ENCODE results near the gene RASGEF1C. TPM values are rescaled to one million over a fixed set of nuclear protein-coding genes. Genes with fewer than 3 reads are reported as not detected.

The RASGEF1C gene
- total and polyA plus RNA-seq, 10 of the 15 experiments (the other 5 are each of a cell fraction or from before 2014, with no cell fraction given): not detected

DNA sequence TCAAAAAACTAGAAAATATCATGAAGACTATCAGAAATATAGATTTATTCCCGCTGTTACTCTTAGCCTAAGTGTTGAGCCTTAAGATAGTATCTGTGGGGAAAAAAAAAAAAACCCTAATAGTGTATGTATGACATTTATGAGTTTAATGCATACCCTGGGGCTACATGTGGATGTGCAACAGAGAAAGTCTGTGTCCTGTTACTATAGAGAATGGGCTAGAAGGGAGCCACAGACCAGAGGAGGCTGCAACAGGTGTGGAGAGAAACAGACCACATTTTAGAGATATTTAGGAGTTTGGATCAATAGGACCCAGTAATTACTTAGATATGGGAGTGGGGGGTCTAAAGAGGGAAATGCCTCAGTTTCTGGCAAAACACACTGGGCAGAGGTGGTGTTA lies 152.9 kb downstream of the RASGEF1C start:
- intact Hi-C loops (cut with micrococcal nuclease; ENCODE audit: unreplicated experiment): no loop called here
- POLR2A ChIA-PET: no interaction called here
- FAIRE-seq: no peak

DNA sequence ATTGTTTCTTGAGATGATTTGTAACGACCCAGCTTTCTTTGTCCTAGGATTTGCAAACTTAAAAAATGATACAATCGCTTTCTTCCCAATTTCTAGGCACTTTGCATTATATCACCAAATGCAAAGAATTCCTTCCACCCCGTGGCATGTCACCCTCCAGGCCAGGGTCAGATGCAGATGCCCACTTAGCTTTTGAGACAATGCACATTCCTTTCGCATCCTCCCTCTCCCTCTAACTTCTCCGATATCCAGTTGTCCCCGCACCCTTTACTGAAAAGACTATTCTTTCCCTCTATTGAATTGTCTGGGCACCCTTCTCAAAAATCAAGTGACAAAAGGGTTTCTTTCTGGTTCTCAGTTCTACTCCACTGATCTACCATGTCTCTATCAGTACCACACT lies 154.8 kb downstream of the RASGEF1C start:
- Histone ChIP-seq H3K4me3 (no peak overlapping the region), H3K27me3 (replicated peaks in 1 of 2; ENCODE audit: control insufficient read depth in 2 of 2, insufficient read depth in 2 of 2, low read length in 1 of 2) (no peaks in the 10 kb centered on the region), H2AFZ (ENCODE audit: control insufficient read depth, low read depth, low read length) (no peak overlapping the region), H3K4me1 (ENCODE audit: control insufficient read depth, insufficient read depth, low read length) (no peaks in the 10 kb centered on the region), H4K20me1 (ENCODE audit: control insufficient read depth, insufficient read depth) (no peaks in the 10 kb centered on the region), H3K9me3 (replicated peaks; ENCODE audit: control insufficient read depth, insufficient read depth, low read length) (no peaks in the 10 kb centered on the region), H3K4me2 (ENCODE audit: control insufficient read depth, insufficient read depth) (no peak overlapping the region), H3K79me2 (ENCODE audit: control insufficient read depth, insufficient read depth, low read length) (no peaks in the 10 kb centered on the region), H3K27ac (ENCODE audit: control insufficient read depth, insufficient read depth) (no peak overlapping the region), H3K36me3 (ENCODE audit: control insufficient read depth in 2 of 2, insufficient read depth in 2 of 2, low read length in 1 of 2) (no peaks in the 10 kb centered on the region), H3K9ac (ENCODE audit: control insufficient read depth, insufficient read depth, low read length) (no peak overlapping the region)
- ATAC-seq (no peak), DNase-seq (ENCODE audit: low read depth, low spot score) (no peak), FAIRE-seq (no peak)
- ChIA-PET CTCF (no interaction called here), POLR2A (no interaction called here), SMC1A (ENCODE audit: uncharacterized antibody, unreplicated experiment) (no interaction called here), RAD21 (ENCODE audit: unreplicated experiment) (no interaction called here)
- WGBS (ENCODE audit: insufficient coverage, insufficient replicate concordance, low lambda C conversion rate, missing lambda C conversion rate): 46% methylated on average over 6 of the region's 6 CpGs
- intact Hi-C loops (cut with micrococcal nuclease; ENCODE audit: unreplicated experiment): no loop called here
- in situ Hi-C loops (cut with MboI): no loop called here
- BruUV-seq (replicated peaks): no TSS peak
- TF ChIP-seq, protein P1, sequence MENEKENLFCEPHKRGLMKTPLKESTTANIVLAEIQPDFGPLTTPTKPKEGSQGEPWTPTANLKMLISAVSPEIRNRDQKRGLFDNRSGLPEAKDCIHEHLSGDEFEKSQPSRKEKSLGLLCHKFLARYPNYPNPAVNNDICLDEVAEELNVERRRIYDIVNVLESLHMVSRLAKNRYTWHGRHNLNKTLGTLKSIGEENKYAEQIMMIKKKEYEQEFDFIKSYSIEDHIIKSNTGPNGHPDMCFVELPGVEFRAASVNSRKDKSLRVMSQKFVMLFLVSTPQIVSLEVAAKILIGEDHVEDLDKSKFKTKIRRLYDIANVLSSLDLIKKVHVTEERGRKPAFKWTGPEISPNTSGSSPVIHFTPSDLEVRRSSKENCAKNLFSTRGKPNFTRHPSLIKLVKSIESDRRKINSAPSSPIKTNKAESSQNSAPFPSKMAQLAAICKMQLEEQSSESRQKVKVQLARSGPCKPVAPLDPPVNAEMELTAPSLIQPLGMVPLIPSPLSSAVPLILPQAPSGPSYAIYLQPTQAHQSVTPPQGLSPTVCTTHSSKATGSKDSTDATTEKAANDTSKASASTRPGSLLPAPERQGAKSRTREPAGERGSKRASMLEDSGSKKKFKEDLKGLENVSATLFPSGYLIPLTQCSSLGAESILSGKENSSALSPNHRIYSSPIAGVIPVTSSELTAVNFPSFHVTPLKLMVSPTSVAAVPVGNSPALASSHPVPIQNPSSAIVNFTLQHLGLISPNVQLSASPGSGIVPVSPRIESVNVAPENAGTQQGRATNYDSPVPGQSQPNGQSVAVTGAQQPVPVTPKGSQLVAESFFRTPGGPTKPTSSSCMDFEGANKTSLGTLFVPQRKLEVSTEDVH (IDR thresholded peaks at IDR 0.05; ENCODE audit: low read depth, partially characterized antibody): no peak
- TF ChIP-seq SUPT20H (IDR thresholded peaks at IDR 0.05; ENCODE audit: borderline replicate concordance, control insufficient read depth, low read depth, low read length) (no peak), CBFB (IDR thresholded peaks at IDR 0.05; ENCODE audit: low read depth) (no peak), KLF5 (IDR thresholded peaks at IDR 0.05; ENCODE audit: partially characterized antibody) (no peak), MTA2 (IDR thresholded peaks at IDR 0.05; ENCODE audit: low read depth) (no peak), ZNF384 (IDR thresholded peaks at IDR 0.05; ENCODE audit: borderline replicate concordance, low read depth, low read length) (no peak), SP1 (IDR thresholded peaks at IDR 0.05; ENCODE audit: low read depth, low read length) (no peak), STAT1 (conservative IDR thresholded peaks at IDR 0.05) (no peak), EP300 (IDR thresholded peaks at IDR 0.05; ENCODE audit: borderline replicate concordance in 1 of 2, control insufficient read depth in 1 of 2, low read depth in 2 of 2, low read length in 2 of 2) (no peak), POLR2AphosphoS5 (IDR thresholded peaks at IDR 0.05; ENCODE audit: low read length) (no peak), ZSCAN29 (IDR thresholded peaks at IDR 0.05) (no peak), GABPA (IDR thresholded peaks at IDR 0.05; ENCODE audit: low read depth) (no peak), FOXK2 (IDR thresholded peaks at IDR 0.05) (no peak), ASH2L (IDR thresholded peaks at IDR 0.05; ENCODE audit: borderline replicate concordance, low read depth) (no peak)
- TF ChIP-seq, protein P2, sequence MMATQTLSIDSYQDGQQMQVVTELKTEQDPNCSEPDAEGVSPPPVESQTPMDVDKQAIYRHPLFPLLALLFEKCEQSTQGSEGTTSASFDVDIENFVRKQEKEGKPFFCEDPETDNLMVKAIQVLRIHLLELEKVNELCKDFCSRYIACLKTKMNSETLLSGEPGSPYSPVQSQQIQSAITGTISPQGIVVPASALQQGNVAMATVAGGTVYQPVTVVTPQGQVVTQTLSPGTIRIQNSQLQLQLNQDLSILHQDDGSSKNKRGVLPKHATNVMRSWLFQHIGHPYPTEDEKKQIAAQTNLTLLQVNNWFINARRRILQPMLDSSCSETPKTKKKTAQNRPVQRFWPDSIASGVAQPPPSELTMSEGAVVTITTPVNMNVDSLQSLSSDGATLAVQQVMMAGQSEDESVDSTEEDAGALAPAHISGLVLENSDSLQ (IDR thresholded peaks at IDR 0.05): no peak

More for the DNA sequence above, 152.9 kb downstream of the RASGEF1C start:
- Histone ChIP-seq H4K20me1 (ENCODE audit: control insufficient read depth, insufficient read depth) (no peaks in the 10 kb centered on the region), H3K27me3 (replicated peaks in 1 of 2; ENCODE audit: control insufficient read depth in 2 of 2, insufficient read depth in 2 of 2, low read length in 1 of 2) (no peaks in the 10 kb centered on the region), H3K4me2 (ENCODE audit: control insufficient read depth, insufficient read depth) (no peak overlapping the region), H3K4me1 (ENCODE audit: control insufficient read depth, insufficient read depth, low read length) (no peaks in the 10 kb centered on the region), H3K4me3 (no peak overlapping the region), H3K36me3 (ENCODE audit: control insufficient read depth in 2 of 2, insufficient read depth in 2 of 2, low read length in 1 of 2) (no peaks in the 10 kb centered on the region), H3K9ac (ENCODE audit: control insufficient read depth, insufficient read depth, low read length) (no peak overlapping the region), H3K9me3 (replicated peaks; ENCODE audit: control insufficient read depth, insufficient read depth, low read length) (no peaks in the 10 kb centered on the region; the same call in 2 of the 3 replicates), H3K27ac (ENCODE audit: control insufficient read depth, insufficient read depth) (no peak overlapping the region), H2AFZ (ENCODE audit: control insufficient read depth, low read depth, low read length) (no peak overlapping the region), H3K79me2 (ENCODE audit: control insufficient read depth, insufficient read depth, low read length) (no peaks in the 10 kb centered on the region)
- DNase-seq (ENCODE audit: low read depth, low spot score) (no peak), ATAC-seq (no peak)
- TF ChIP-seq ASH2L (IDR thresholded peaks at IDR 0.05; ENCODE audit: borderline replicate concordance, low read depth) (no peak), SUPT20H (IDR thresholded peaks at IDR 0.05; ENCODE audit: borderline replicate concordance, control insufficient read depth, low read depth, low read length) (no peak), CBFB (IDR thresholded peaks at IDR 0.05; ENCODE audit: low read depth) (no peak)
- in situ Hi-C loops (cut with MboI): no loop called here
- no TSS peak for BruUV-seq (replicated peaks)
- ChIA-PET CTCF (no interaction called here), SMC1A (ENCODE audit: uncharacterized antibody, unreplicated experiment) (no interaction called here), RAD21 (ENCODE audit: unreplicated experiment) (no interaction called here)
- WGBS (ENCODE audit: insufficient coverage, insufficient replicate concordance, low lambda C conversion rate, missing lambda C conversion rate): 89% methylated on average over 1 of the region's 1 CpG

Data from GM12878 (cell line).